MM.1S (cell line): ENCODE measurements around the gene OLFM2.

Experiments used
- DNase-seq: peaks from one replicate; pipeline ENCODE4 v3.0.0-alpha.2; 2015
- H2AFZ ChIP-seq: fragments of 300-600 bp; sonication (generic); 2 replicates; pipeline ENCODE4 v1.6.0; 2016; ENCODE audit warnings: antibody characterized with exemption, low read length
- H3F3A ChIP-seq: fragments of 300-600 bp; sonication (generic); 2 replicates; pipeline ENCODE4 v1.6.1; 2016; ENCODE audit warnings: mild to moderate bottlenecking, antibody characterized with exemption, low read length, moderate library complexity, mixed read lengths; ENCODE audit not compliant: insufficient read depth
- H3K27ac ChIP-seq: fragments of 300-600 bp; sonication (generic); 2 replicates; pipeline ENCODE4 v1.5.1; 2016; ENCODE audit warnings: mild to moderate bottlenecking, low read length
- H3K27me3 ChIP-seq: fragments of 300-600 bp; sonication (generic); replicated peaks from 2 replicates; pipeline ENCODE4 v1.6.0; 2016; ENCODE audit warnings: low read length; ENCODE audit not compliant: insufficient read depth
- H3K36me3 ChIP-seq: fragments of 300-600 bp; sonication (generic); replicated peaks from 2 replicates; pipeline ENCODE4 v1.6.1; 2016; ENCODE audit warnings: mild to moderate bottlenecking, low read length, mixed read lengths; ENCODE audit not compliant: insufficient read depth
- H3K4me1 ChIP-seq: fragments of 300-600 bp; sonication (generic); 2 replicates; pipeline ENCODE4 v1.6.1; 2016; ENCODE audit warnings: low read length, mixed read lengths
- H3K4me2 ChIP-seq: fragments of 300-600 bp; sonication (generic); 2 replicates; pipeline ENCODE4 v1.6.0; 2016; ENCODE audit warnings: low read depth, low read length
- H3K4me3 ChIP-seq: fragments of 300-600 bp; sonication (generic); 2 replicates; pipeline ENCODE4 v1.5.1; 2016; ENCODE audit warnings: low read length, mixed read lengths
- H3K79me2 ChIP-seq: fragments of 300-600 bp; sonication (generic); 2 replicates; pipeline ENCODE4 v1.6.1; 2016; ENCODE audit warnings: mixed run types, low read length, mixed read lengths
- H3K9ac ChIP-seq: fragments of 300-600 bp; sonication (generic); 2 replicates; pipeline ENCODE4 v1.6.1; 2016; ENCODE audit warnings: low read length, mixed read lengths
- H3K9me2 ChIP-seq: fragments of 300-600 bp; sonication (generic); replicated peaks from 2 replicates; pipeline ENCODE4 v1.6.1; 2016; ENCODE audit warnings: mild to moderate bottlenecking, low read length, mixed read lengths; ENCODE audit not compliant: insufficient read depth
- H3K9me3 ChIP-seq: fragments of 300-600 bp; sonication (generic); replicated peaks from 2 replicates; pipeline ENCODE4 v1.6.1; 2016; ENCODE audit warnings: mild to moderate bottlenecking, low read length, mixed read lengths; ENCODE audit not compliant: insufficient read depth
- H4K20me1 ChIP-seq: fragments of 300-600 bp; sonication (generic); 2 replicates; pipeline ENCODE4 v1.6.1; 2016; ENCODE audit warnings: mild to moderate bottlenecking, low read length, moderate library complexity, mixed read lengths; ENCODE audit not compliant: insufficient read depth
- EZH2 ChIP-seq: fragments of 300-600 bp; sonication (generic); optimal IDR thresholded peaks from 2 replicates; pipeline ENCODE3; 2017; ENCODE audit warnings: low read depth, mild to moderate bottlenecking, antibody characterized with exemption, low read length, mixed read lengths
- EZH2phosphoT487 ChIP-seq: fragments of 300-600 bp; sonication (generic); IDR thresholded peaks from 2 replicates; pipeline ENCODE4 v1.6.1; 2018; ENCODE audit warnings: antibody characterized with exemption, low read length
- TF ChIP-seq, protein P1 (sequence below): fragments of 300-600 bp; sonication (generic); IDR thresholded peaks from 2 replicates; pipeline ENCODE4 v1.5.1; 2016; ENCODE audit warnings: antibody characterized with exemption, low read length, mixed read lengths

The OLFM2 gene

DNA sequence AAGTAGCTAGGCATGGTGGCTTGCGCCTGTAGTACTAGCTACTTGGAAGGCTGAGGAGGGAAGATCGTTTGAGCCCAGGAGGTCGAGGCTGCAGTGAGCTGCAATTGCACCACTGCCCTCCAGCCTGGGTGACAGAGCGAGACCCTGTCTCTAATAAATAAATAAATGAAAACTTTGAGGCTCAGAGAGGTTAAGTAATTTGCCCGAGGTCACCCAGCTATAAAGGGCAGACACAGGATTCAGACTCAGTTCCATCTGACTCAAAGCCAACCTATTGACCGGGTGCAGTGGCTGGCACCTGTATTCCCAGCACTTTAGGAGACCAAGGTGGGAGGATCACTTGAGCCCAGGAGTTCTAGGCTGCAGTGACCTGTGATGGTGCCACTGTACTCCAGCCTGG, 7.4 kb upstream of the OLFM2 start:
- Histone ChIP-seq H3K4me2 (no peak overlapping the region), H3K9me3 (no peaks in the 10 kb centered on the region), H2AFZ (no peak overlapping the region), H4K20me1 (no peaks in the 10 kb centered on the region), H3K36me3 (no peaks in the 10 kb centered on the region), H3K9ac (no peak overlapping the region), H3K4me1 (no peaks in the 10 kb centered on the region), H3K27me3 (peaks cover 62% of the 10 kb centered on the region), H3K79me2 (no peaks in the 10 kb centered on the region), H3K27ac (no peak overlapping the region), H3F3A (no peaks in the 10 kb centered on the region), H3K9me2 (no peaks in the 10 kb centered on the region), H3K4me3 (no peak overlapping the region)
- no peak for DNase-seq
- TF ChIP-seq EZH2: no peak
- no peak for TF ChIP-seq EZH2phosphoT487
- TF ChIP-seq, protein P1, sequence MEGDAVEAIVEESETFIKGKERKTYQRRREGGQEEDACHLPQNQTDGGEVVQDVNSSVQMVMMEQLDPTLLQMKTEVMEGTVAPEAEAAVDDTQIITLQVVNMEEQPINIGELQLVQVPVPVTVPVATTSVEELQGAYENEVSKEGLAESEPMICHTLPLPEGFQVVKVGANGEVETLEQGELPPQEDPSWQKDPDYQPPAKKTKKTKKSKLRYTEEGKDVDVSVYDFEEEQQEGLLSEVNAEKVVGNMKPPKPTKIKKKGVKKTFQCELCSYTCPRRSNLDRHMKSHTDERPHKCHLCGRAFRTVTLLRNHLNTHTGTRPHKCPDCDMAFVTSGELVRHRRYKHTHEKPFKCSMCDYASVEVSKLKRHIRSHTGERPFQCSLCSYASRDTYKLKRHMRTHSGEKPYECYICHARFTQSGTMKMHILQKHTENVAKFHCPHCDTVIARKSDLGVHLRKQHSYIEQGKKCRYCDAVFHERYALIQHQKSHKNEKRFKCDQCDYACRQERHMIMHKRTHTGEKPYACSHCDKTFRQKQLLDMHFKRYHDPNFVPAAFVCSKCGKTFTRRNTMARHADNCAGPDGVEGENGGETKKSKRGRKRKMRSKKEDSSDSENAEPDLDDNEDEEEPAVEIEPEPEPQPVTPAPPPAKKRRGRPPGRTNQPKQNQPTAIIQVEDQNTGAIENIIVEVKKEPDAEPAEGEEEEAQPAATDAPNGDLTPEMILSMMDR: no peak

DNA sequence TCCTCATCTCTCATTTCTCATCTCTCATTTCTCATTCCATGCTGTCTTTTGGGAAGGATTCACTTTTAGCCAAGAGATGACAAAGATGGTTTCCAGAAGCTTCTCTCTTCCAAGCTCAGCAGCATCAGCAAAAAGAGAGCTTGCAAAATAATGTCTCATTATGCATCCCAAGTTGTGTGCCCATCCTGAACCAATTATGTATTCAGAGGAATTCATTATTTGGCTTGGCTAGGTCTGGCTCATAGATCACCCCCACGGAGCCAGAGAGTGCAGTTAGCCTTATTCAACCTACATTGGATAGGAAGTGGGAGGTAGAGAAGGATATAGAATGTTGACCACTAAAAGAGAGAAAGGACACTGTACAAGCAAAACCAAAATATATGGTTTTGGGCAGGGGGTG, 5.4 kb upstream of the OLFM2 start:
- H4K20me1 ChIP-seq: no peaks in the 10 kb centered on the region
- H3K79me2 ChIP-seq: no peaks in the 10 kb centered on the region
- H3K4me2 ChIP-seq: no peak overlapping the region
- no peaks in the 10 kb centered on the region for H3K9me3 ChIP-seq
- H3F3A ChIP-seq: no peaks in the 10 kb centered on the region
- H3K27me3 ChIP-seq: peaks cover 67% of the 10 kb centered on the region
- H2AFZ ChIP-seq: no peak overlapping the region
- H3K4me1 ChIP-seq: no peaks in the 10 kb centered on the region
- H3K27ac ChIP-seq: no peak overlapping the region
- H3K36me3 ChIP-seq: no peaks in the 10 kb centered on the region
- no peak overlapping the region for H3K9ac ChIP-seq
- no peaks in the 10 kb centered on the region for H3K9me2 ChIP-seq
- TF ChIP-seq, protein P1: no peak
- TF ChIP-seq EZH2phosphoT487: no peak
- TF ChIP-seq EZH2: no peak
- no peak for DNase-seq
- no peak overlapping the region for H3K4me3 ChIP-seq

DNA sequence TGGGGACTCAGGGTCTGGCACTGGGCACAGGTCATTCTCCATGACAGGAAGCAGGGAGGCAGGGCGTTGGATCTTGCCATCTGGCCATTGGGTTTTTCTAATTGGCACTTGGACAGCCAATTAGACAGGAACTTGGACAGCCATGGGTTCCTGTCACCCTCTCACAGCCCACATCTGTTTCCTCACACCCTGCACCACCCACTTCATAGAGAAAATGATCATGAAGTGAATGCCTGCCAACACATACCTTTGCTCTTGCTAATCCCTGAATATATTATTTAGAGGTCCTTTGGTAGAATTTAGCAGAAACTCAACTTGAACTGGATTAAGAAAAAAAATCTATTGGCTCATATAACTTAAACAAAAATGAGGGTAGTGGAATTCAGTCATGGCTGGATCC, 4.9 kb upstream of the OLFM2 start:
- H3K27me3 ChIP-seq: peaks cover 65% of the 10 kb centered on the region
- H3K4me3 ChIP-seq: no peak overlapping the region
- no peak overlapping the region for H2AFZ ChIP-seq
- H3K36me3 ChIP-seq: no peaks in the 10 kb centered on the region
- H3K9me2 ChIP-seq: no peaks in the 10 kb centered on the region
- TF ChIP-seq EZH2phosphoT487 (no peak), EZH2 (no peak)
- TF ChIP-seq, protein P1: no peak
- H3F3A ChIP-seq: no peaks in the 10 kb centered on the region
- no peaks in the 10 kb centered on the region for H3K79me2 ChIP-seq
- no peak overlapping the region for H3K4me2 ChIP-seq
- no peaks in the 10 kb centered on the region for H4K20me1 ChIP-seq
- no peak overlapping the region for H3K27ac ChIP-seq
- no peak overlapping the region for H3K9ac ChIP-seq
- H3K4me1 ChIP-seq: no peaks in the 10 kb centered on the region
- no peak for DNase-seq
- no peaks in the 10 kb centered on the region for H3K9me3 ChIP-seq
